ENCODE results near the gene CACNB1.

Gene CACNB1

DNA sequence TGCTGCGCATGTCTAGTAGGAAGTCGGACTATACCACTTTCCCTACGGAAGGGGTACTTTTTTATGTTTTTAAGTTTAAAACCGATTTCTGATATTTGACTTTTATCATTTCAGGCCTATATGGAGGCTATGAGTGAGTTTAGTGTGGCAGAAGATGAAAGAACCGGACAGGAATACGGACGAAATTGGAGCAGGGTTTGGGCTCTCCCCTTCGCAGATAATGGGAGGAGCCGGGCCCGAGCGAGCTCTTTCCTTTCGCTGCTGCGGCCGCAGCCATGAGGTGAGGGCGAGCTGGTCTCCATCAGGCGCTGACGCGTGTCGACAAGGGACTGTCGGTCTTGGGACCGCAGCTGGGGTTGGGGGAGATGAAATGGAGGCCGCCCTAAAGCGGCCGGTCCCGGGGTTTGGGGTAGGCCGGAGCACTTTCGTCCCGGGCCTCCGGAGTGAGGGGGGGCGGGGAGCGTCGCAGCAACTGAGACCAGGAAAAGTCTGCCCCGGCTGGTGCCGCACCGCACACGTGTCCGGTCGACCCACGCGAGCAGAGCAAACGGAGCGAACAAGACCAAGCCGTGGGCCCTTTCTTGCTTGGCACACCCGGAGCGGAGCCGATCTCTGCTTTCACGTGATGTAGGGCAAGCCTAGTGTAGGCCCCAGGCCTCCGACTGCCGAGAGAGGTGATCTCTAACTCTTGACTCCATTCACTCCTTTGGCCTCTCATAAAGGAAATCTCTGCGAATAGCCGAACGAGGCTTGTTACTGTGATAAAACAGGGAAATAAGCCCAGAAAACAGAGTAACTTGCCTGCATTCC, 2.8 kb upstream of the CACNB1 start, which contains the start of gene RPL19:
Gene RPL19 (plus strand): TSS at position 214 of the 810 bp plus-strand sequence. CDS start 62 bp downstream, at position 276.
- H3K27me3 ChIP-seq, result no peaks in the 10 kb centered on the region
- DNase-seq, result peak; percentile 80
- peaks cover 3% of the 10 kb centered on the region; the same call in 1 of the 2 replicates for H3K4me1 ChIP-seq
- peak within 1 kb of the TSS; percentile 98 for H3K4me3 ChIP-seq (ENCODE audit: low read depth, low read length)
- H3K9me3 ChIP-seq, result no peaks in the 10 kb centered on the region
- H3K36me3 ChIP-seq, result peaks cover 48% of the 10 kb centered on the region
- TF ChIP-seq, protein P1, sequence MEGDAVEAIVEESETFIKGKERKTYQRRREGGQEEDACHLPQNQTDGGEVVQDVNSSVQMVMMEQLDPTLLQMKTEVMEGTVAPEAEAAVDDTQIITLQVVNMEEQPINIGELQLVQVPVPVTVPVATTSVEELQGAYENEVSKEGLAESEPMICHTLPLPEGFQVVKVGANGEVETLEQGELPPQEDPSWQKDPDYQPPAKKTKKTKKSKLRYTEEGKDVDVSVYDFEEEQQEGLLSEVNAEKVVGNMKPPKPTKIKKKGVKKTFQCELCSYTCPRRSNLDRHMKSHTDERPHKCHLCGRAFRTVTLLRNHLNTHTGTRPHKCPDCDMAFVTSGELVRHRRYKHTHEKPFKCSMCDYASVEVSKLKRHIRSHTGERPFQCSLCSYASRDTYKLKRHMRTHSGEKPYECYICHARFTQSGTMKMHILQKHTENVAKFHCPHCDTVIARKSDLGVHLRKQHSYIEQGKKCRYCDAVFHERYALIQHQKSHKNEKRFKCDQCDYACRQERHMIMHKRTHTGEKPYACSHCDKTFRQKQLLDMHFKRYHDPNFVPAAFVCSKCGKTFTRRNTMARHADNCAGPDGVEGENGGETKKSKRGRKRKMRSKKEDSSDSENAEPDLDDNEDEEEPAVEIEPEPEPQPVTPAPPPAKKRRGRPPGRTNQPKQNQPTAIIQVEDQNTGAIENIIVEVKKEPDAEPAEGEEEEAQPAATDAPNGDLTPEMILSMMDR (IDR thresholded peaks at IDR 0.05; ENCODE audit: low read depth, low read length), result no peak

DNA sequence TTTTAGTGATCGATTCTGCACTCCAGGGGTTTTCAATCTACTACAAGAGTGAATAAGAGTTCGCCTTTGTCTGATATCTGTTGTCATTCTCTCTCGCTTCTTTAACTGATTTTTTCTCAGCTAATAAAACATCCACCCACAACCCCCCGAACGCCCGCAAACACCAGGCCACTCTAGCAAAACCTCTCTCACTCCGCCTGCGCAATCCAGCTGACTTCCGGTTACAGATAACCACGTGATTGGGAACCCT, 2.3 kb upstream of the CACNB1 start:
- peaks cover 43% of the 10 kb centered on the region for H3K36me3 ChIP-seq
- peak; percentile 90 for DNase-seq
- no peaks in the 10 kb centered on the region for H3K9me3 ChIP-seq
- H3K4me1 ChIP-seq, result peaks cover 6% of the 10 kb centered on the region; the same call in 1 of the 2 replicates
- TF ChIP-seq, protein P1 (IDR thresholded peaks at IDR 0.05; ENCODE audit: low read depth, low read length), result no peak
- H3K4me3 ChIP-seq (ENCODE audit: low read depth, low read length), result peak overlapping the region; percentile 98
- no peaks in the 10 kb centered on the region for H3K27me3 ChIP-seq

DNA sequence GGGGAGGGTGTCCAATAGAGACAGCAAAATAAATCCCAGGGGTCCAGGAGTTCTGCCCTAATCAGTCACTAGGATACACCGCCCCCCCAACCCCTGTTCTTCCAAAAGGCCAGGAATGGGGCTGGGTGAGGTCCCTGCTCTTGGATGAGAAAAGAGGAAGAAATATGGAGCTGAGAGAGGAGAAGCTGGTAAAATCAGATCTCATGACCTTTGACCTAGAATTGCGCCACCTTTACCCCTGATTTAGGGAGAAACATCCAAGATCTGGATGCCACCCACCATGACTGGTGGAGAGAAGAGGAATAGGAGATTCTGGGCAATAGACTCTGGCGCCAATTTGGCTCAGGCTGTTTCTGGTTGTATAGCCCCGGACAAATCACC, 707 bp upstream of the CACNB1 start:
- no peaks in the 10 kb centered on the region for H3K9me3 ChIP-seq
- H3K4me3 ChIP-seq (ENCODE audit: low read depth, low read length), result peak overlapping the region; percentile 77
- peaks cover 34% of the 10 kb centered on the region for H3K36me3 ChIP-seq
- H3K27me3 ChIP-seq, result no peaks in the 10 kb centered on the region
- TF ChIP-seq, protein P1 (IDR thresholded peaks at IDR 0.05; ENCODE audit: low read depth, low read length), result no peak
- no peak for DNase-seq
- H3K4me1 ChIP-seq, result peaks cover 10% of the 10 kb centered on the region; the same call in 1 of the 2 replicates

DNA sequence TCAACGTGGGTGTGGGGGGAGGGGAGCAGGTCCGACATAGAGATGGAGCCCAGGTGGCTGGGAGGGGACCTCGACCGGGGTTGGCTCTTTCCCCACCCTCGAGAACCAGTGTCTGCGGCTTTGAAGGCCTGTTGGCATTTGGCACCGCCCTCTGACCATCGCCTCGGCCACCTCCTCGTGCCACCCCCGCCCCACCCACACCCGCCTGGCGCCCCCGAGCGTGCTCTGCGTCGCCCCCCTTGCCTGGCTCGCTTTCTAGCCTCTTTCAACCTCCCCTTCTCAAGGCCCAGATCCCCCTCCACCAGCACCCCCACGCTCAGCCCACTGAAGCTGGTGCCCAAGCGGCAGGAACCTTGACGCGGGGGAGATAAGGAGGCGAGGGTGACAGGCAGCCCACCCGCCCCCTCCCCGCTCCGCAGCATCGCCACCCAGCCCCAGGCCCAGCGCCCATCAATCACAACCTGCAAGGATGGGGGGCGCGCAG, 619 bp downstream of the CACNB1 start:
- Histone ChIP-seq H3K9me3 (no peaks in the 10 kb centered on the region), H3K4me1 (peaks cover 10% of the 10 kb centered on the region; the same call in 1 of the 2 replicates), H3K4me3 (ENCODE audit: low read depth, low read length) (peak overlapping the region; percentile 77), H3K36me3 (peaks cover 27% of the 10 kb centered on the region), H3K27me3 (no peaks in the 10 kb centered on the region)
- TF ChIP-seq, protein P1 (IDR thresholded peaks at IDR 0.05; ENCODE audit: low read depth, low read length), result no peak
- DNase-seq, result peak; percentile 32

DNA sequence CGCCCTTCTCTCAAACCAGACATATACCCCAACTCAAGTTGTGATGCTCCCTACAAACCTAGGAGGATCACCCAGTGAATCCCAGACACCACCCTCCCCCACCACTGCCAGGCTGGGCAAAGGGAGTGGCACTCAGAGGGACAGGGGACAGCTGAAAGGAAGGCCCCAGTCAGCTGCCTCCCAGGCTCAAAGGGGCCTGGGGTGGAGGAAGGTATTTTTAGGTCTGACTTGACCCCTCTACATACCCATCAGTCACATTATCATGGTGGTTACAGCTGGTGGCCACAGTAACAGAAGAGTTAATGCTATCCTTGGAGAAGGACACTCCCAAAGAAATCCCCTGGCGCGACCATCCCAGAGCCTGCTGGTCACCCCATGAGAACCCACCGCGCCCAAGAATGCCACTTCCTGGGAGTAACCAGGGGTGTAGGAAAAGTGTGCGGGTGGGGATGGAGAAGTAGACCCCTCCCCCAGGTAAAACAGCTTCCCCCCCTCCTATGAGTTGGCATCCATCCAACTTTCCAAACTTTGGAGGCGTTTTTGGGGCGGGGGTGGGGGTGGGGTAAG, 1.1 kb downstream of the CACNB1 start:
- Histone ChIP-seq H3K9me3 (no peaks in the 10 kb centered on the region), H3K27me3 (no peaks in the 10 kb centered on the region), H3K4me1 (peaks cover 8% of the 10 kb centered on the region; the same call in 1 of the 2 replicates), H3K36me3 (peaks cover 22% of the 10 kb centered on the region), H3K4me3 (ENCODE audit: low read depth, low read length) (peak overlapping the region; percentile 77)
- TF ChIP-seq, protein P1 (IDR thresholded peaks at IDR 0.05; ENCODE audit: low read depth, low read length), result no peak
- DNase-seq, result no peak

All from BE2C (cell line).